Ovary (tissue), 9 donors: ENCODE data around the gene LTB. TPM values are rescaled to one million over a fixed set of nuclear protein-coding genes. Genes with fewer than 3 reads are reported as not detected.
A peak's percentile ranks its signal among the peaks of the same experiment; 100 is the strongest.

Experiments used
- DNase-seq, 5 donors: peaks; one replicate each; pipeline ENCODE4 v3.0.0-alpha.2; 2019 to 2020
- H3K27ac ChIP-seq, 2 donors: fragments of 200-600 bp; one replicate each; pipeline versions ENCODE4 v1.5.1 to v1.8.0; 2019 to 2022
- H3K27me3 ChIP-seq: fragments of 200-600 bp; one replicate; pipeline ENCODE4 v1.8.0; 2022
- H3K36me3 ChIP-seq: fragments of 200-600 bp; sonication (generic); one replicate; pipeline ENCODE4 v1.5.1; 2019
- H3K4me1 ChIP-seq: one replicate; pipeline ENCODE4 v1.8.1; 2013; ENCODE audit warnings: mild to moderate bottlenecking, moderate library complexity; ENCODE audit not compliant: insufficient read depth
- H3K4me3 ChIP-seq: fragments of 200-600 bp; sonication (generic); one replicate; pipeline ENCODE4 v1.5.1; 2017
- H3K9me3 ChIP-seq, 2 donors: fragments of 200-600 bp in 1 of 2; sonication (generic) in 1 of 2; one replicate each; pipeline versions ENCODE4 v1.5.1 to v1.8.1; 2013 to 2019; ENCODE audit warnings: mild to moderate bottlenecking in 1 of 2, moderate library complexity in 1 of 2
- EP300 ChIP-seq: sonication (generic); formaldehyde crosslinking; IDR thresholded peaks from one replicate; pipeline ENCODE4 v1.6.1; 2017; ENCODE audit warnings: antibody characterized with exemption
- POLR2A ChIP-seq: fragments of 450-650 bp; IDR thresholded peaks from one replicate; pipeline ENCODE4 v1.6.1; 2017; ENCODE audit warnings: antibody characterized with exemption, mild to moderate bottlenecking, moderate library complexity
- WGBS, 3 donors: extraction: QIAGEN DNeasy Blood & Tissue Kit in 1 of 3; methylation state at CpG; one replicate each; pipeline versions ENCODE4 v1.1.5 to v1.1.7; 2013 to 2017; 5-methylcytosine and 5-hydroxymethylcytosine counted together
- intact Hi-C, 4 donors: fragments of 100-400 bp; cut with DNase I; formaldehyde crosslinking; loops; one replicate each; pipeline versions ENCODE4 v1.11.0 to v1.15.1; 2022 to 2023
- polyA plus RNA-seq, 2 donors: library from polyadenylated mRNA; stranded (reverse); fragments of 200-250 nt in 1 of 2; fragments of 350-450 nt in 1 of 2; fragmentation: Illumina TruSeq in 1 of 2; extraction: RNeasy Lipid Tissue Mini Kit (QIAGEN cat#74804) in 1 of 2; gene quantifications; one replicate each; pipeline ENCODE4 v1.2.3, GENCODE V29; 2013 to 2014
- total RNA-seq, 7 donors: library from RNA; depleted of rRNA in 2 of 7; stranded (reverse); fragments of >200 nt in 2 of 7; fragmentation: NEBNext Ultra II Directional in 3 of 7; extraction: Animal tissue kit (Norgen Biotek cat#: 25700) in 3 of 7; gene quantifications; one replicate each; pipeline versions ENCODE4 v1.1.0 to v1.2.4, GENCODE V29; 2016 to 2023
- TF ChIP-seq, protein P1 (sequence below), 3 donors: fragments of 450-650 bp in 2 of 3; fragments of 200-600 bp in 1 of 3; IDR thresholded peaks; one replicate each; pipeline versions ENCODE4 v1.5.1 to v1.8.0; 2016 to 2022; ENCODE audit warnings: antibody characterized with exemption in 3 of 3, mild to moderate bottlenecking in 1 of 3
- donor health status: DM: no; HTN: no; CAD: no; lungs with moderate emphysema.
- donor health status: DM: no; HTN: no; CAD: no.
- donor health status: Bipolar disorder and iron deficiency.
- donor health status: DM: yes; HTN: yes; CAD: no.
- donor health status: DM: no; HTN: no; CAD: no.
- donor health status: DM: yes; HTN: yes; CAD: no.

LTB gene
- total and polyA plus RNA-seq, 9 donors = 0.42 to 1.8 (median 0.60) TPM; not detected in 3

DNA sequence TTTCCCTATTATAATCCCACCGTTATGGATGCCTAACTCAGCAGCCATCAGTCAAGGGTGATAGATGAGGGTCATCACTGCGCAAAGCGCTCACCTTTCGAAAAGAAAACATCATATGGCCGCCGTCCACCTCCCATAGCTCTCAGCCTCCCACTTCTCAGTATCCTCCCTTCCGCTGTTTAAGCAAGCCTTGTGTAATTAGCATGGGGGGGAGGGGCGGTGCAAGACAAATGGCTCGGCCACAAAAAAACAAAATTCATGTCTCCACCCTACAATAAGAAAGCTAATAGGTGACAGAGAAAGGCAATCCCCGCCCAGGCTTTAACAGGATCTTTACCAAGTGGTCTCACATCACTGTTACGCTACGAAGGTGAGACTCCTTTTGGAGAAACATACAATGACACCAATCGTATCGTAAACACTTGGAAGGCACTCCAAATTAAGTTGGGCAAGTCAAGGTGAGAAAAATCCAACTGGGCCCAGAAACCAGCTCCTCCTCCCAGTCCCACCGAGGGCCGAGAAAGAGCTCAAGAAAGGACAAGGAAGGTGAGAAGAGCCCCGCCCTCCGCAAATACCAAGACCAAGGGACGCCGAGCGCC, 41.1 kb downstream of the LTB start:
- Histone ChIP-seq H3K4me3 (peak overlapping the region; percentile 63), H3K27me3 (no peaks in the 10 kb centered on the region), H3K9me3 (no peaks in the 10 kb centered on the region), H3K4me1 (peaks cover 11% of the 10 kb centered on the region), H3K36me3 (no peaks in the 10 kb centered on the region), H3K27ac (peak overlapping the region; percentile 80 to 97)
- intact Hi-C loops = loop anchor here in 2 of 4 donors (10.0 kb wide), 2 partner anchors 74 to 294 kb away; partner anchors contain the start of gene AIF1 (in 1 of the 2)
- TF ChIP-seq EP300 (no peak), POLR2A (no peak)
- TF ChIP-seq, protein P1, sequence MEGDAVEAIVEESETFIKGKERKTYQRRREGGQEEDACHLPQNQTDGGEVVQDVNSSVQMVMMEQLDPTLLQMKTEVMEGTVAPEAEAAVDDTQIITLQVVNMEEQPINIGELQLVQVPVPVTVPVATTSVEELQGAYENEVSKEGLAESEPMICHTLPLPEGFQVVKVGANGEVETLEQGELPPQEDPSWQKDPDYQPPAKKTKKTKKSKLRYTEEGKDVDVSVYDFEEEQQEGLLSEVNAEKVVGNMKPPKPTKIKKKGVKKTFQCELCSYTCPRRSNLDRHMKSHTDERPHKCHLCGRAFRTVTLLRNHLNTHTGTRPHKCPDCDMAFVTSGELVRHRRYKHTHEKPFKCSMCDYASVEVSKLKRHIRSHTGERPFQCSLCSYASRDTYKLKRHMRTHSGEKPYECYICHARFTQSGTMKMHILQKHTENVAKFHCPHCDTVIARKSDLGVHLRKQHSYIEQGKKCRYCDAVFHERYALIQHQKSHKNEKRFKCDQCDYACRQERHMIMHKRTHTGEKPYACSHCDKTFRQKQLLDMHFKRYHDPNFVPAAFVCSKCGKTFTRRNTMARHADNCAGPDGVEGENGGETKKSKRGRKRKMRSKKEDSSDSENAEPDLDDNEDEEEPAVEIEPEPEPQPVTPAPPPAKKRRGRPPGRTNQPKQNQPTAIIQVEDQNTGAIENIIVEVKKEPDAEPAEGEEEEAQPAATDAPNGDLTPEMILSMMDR (IDR thresholded peaks at IDR 0.05) = no peak
- 0% methylated on average over 21 of the region's 21 CpGs for WGBS, 3 donors
- peak in 4 of 5 donors; percentile 36 to 62 (median 52) for DNase-seq

DNA sequence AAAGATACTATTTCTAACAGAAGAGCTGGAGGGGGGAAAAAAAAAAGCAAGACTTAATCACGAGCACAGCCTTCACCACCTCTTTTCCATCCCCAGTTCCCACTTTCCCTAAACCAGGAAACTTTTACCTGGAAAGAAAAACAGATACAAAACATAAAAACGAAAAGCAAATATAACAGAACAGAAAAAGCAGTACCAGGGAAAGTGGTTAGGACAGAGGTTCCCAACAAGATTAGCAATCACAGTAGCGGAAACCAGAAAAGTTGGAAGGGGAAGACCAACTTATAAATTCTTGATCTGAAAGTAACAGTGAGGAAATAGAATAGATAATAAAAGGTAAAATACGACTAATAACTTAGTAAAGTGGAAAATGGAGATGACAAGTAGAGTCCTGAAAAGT, 41.6 kb downstream of the LTB start:
- Histone ChIP-seq H3K4me3 (peak overlapping the region; percentile 63), H3K36me3 (no peaks in the 10 kb centered on the region), H3K9me3 (no peaks in the 10 kb centered on the region), H3K27me3 (no peaks in the 10 kb centered on the region), H3K4me1 (peaks cover 11% of the 10 kb centered on the region), H3K27ac (peak overlapping the region; percentile 80 to 97)
- intact Hi-C loops = loop anchor here in 2 of 4 donors (10.0 kb wide), 2 partner anchors 74 to 294 kb away; partner anchors contain the start of gene AIF1 (in 1 of the 2)
- DNase-seq = no peak
- TF ChIP-seq, protein P1 (IDR thresholded peaks at IDR 0.05) = no peak
- TF ChIP-seq POLR2A (no peak), EP300 (no peak)
- 4 to 7% (median 7%) methylated on average over 4 of the region's 4 CpGs for WGBS, 3 donors

DNA sequence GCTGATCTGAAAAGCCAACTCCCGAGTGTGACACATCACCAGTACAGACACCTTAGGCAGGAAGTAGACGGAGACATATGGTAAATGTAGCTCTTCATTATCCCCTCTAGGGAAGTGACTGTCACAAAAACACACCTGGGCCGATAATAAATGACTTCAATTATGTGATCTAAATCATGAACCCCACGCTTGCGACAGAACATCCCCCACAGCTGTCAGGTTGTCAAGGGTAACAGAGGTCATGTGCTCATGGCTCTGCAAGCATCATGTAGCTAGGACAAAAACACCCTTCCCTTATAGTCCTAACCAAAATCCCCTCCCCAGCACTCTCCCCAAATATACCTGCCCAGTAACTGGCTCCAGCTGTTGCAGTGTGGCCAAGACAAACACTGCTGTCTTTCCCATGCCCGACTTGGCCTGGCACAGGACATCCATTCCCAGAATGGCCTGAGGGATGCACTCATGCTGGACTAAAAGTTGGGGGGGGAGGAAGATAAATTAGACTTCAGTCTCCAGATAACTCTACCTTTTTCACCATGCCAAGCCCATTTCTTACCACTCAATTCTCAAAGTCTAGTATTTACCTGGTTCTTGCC, 43.3 kb downstream of the LTB start:
- H3K4me3 ChIP-seq = no peak overlapping the region
- H3K27me3 ChIP-seq = no peaks in the 10 kb centered on the region
- H3K4me1 ChIP-seq = peaks cover 11% of the 10 kb centered on the region
- intact Hi-C loops = no loop called here
- no peak for DNase-seq
- TF ChIP-seq, protein P1 (IDR thresholded peaks at IDR 0.05) = no peak
- TF ChIP-seq EP300 = no peak
- TF ChIP-seq POLR2A = no peak
- H3K27ac ChIP-seq = no peak overlapping the region
- no peaks in the 10 kb centered on the region for H3K36me3 ChIP-seq
- no peaks in the 10 kb centered on the region for H3K9me3 ChIP-seq
- WGBS, 3 donors = 39 to 53% (median 44%) methylated on average over 6 of the region's 6 CpGs

DNA sequence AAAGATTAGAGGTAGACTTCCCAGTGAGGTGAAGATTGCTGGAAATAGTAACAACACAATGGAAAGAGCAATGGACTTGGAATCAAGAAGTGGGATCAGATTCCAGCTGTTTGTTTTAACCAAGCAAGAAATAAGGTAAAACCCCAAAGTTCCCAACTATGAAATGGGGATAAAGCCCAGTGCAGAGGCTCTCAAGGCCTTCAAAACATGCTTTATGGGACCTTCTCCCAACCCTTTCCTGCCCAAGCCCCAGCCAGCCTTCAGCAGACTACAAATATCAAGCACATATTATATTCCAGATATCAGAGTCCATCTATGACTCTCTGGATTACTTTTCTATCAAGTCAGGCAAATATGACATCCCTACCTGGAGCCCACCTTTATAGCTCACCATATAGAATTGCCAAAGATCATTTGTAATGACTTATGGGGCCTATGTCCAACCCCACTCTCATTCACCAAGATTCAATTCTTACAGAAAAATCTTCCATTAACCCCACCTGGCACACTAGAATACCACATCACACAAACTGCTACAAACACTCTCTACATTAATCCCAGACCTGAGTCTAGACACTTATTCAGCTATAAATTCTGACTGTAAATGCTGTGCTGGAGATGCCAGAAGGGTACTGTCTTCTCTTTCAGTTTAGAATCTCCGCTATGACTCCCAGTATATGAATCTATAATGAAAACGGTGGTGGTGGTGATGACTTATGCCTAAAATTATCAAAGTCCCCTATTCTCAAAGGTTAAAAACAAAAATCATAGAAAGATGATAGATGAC, 46.5 kb downstream of the LTB start:
- Histone ChIP-seq H3K36me3 (no peaks in the 10 kb centered on the region), H3K27me3 (no peaks in the 10 kb centered on the region), H3K4me3 (no peak overlapping the region), H3K9me3 (no peaks in the 10 kb centered on the region), H3K4me1 (peaks cover 11% of the 10 kb centered on the region), H3K27ac (no peak overlapping the region)
- intact Hi-C loops = no loop called here
- DNase-seq = no peak
- no peak for TF ChIP-seq POLR2A
- TF ChIP-seq EP300 = no peak
- TF ChIP-seq, protein P1 (IDR thresholded peaks at IDR 0.05) = no peak
- WGBS, 3 donors = 19 to 74% (median 27%) methylated on average over 2 of the region's 2 CpGs
